Head of caudate nucleus (tissue), 42 donors: Measurements from ENCODE around the gene BBS12.

Experiments
- DNase-seq, 42 donors: peaks; one replicate each; pipeline versions ENCODE4 v3.0.0 to v3.0.0-alpha.2; 2020 to 2021; ENCODE audit warnings: mixed read lengths in 7 of 42
- intact Hi-C: fragments of 100-400 bp; cut with DNase I; formaldehyde crosslinking; loops from one replicate; pipeline ENCODE4 v1.15.0; 2022

BBS12 gene

GRCh38 chr4:122710434-122711308 lies 21.8 kb upstream of the BBS12 start:
- intact Hi-C loops: no loop called here
- DNase-seq: no peak

- DNase-seq: no peak
- intact Hi-C loops: no loop called here
Observed at GRCh38 chr4:122711919-122712318, 20.6 kb upstream of the BBS12 start.

GRCh38 chr4:122712782-122713181 lies 19.7 kb upstream of the BBS12 start:
- no peak for DNase-seq
- intact Hi-C loops: no loop called here

GRCh38 chr4:122715221-122715620 lies 17.3 kb upstream of the BBS12 start:
- intact Hi-C loops: no loop called here

GRCh38 chr4:122716825-122717448 lies 15.6 kb upstream of the BBS12 start:
- peak; percentile 42 to 92 (median 75) for DNase-seq
- intact Hi-C loops: no loop called here

More at GRCh38 chr4:122715221-122715620, 17.3 kb upstream of the BBS12 start:
- no peak for DNase-seq

GRCh38 chr4:122718281-122718680 lies 14.2 kb upstream of the BBS12 start:
- no peak for DNase-seq
- intact Hi-C loops: no loop called here

- intact Hi-C loops: no loop called here
- no peak for DNase-seq
Observed at GRCh38 chr4:122722256-122722655, 10.2 kb upstream of the BBS12 start.

- DNase-seq: no peak
- intact Hi-C loops: no loop called here
Observed at GRCh38 chr4:122728856-122729255, 3.6 kb upstream of the BBS12 start.

- intact Hi-C loops: loop anchor here (5.0 kb wide), 1 partner anchor 191 kb away; the partner anchor contains the start of gene NUDT6
- DNase-seq: no peak
Observed at GRCh38 chr4:122731676-122732075, 828 bp upstream of the BBS12 start.

GRCh38 chr4:122733787-122734120 lies 1.2 kb downstream of the BBS12 start:
- intact Hi-C loops: loop anchor here (5.0 kb wide), 1 partner anchor 189 kb away; the partner anchor contains the start of gene NUDT6
- DNase-seq: no peak

GRCh38 chr4:122739174-122739573 lies 6.7 kb downstream of the BBS12 start:
- intact Hi-C loops: no loop called here

GRCh38 chr4:122742933-122743829 lies 10.7 kb downstream of the BBS12 start:
- no peak for DNase-seq
- intact Hi-C loops: no loop called here

More at GRCh38 chr4:122739174-122739573, 6.7 kb downstream of the BBS12 start:
- no peak for DNase-seq

- no peak for DNase-seq
- intact Hi-C loops: no loop called here
Observed at GRCh38 chr4:122744229-122744628, 11.7 kb downstream of the BBS12 start.

GRCh38 chr4:122746485-122746965 lies 14.0 kb downstream of the BBS12 start:
- no peak for DNase-seq
- intact Hi-C loops: no loop called here

- DNase-seq: no peak
- intact Hi-C loops: no loop called here
Observed at GRCh38 chr4:122747068-122747467, 14.6 kb downstream of the BBS12 start.

- no peak for DNase-seq
- intact Hi-C loops: no loop called here
Observed at GRCh38 chr4:122747883-122748282, 15.4 kb downstream of the BBS12 start.

GRCh38 chr4:122749704-122750454 lies 17.4 kb downstream of the BBS12 start:
- intact Hi-C loops: no loop called here

GRCh38 chr4:122755675-122756074 lies 23.2 kb downstream of the BBS12 start:
- DNase-seq: no peak
- intact Hi-C loops: loop anchor here (5.0 kb wide), 1 partner anchor 167 kb away; the partner anchor contains the start of gene NUDT6

More at GRCh38 chr4:122749704-122750454, 17.4 kb downstream of the BBS12 start:
- no peak for DNase-seq
